ENCODE data around the gene NRCAM.

NRCAM gene

GRCh38 chr7:108423089-108423989 lies 32.9 kb downstream of the NRCAM start:
- DNase-seq: no peak

- DNase-seq: peak in 1 of 2 experiments; percentile 9
Observed at GRCh38 chr7:108421720-108422331, 34.4 kb downstream of the NRCAM start.

- no peak for DNase-seq
Observed at GRCh38 chr7:108419961-108420908, 36.0 kb downstream of the NRCAM start.

- DNase-seq: no peak
Observed at GRCh38 chr7:108418946-108419345, 37.3 kb downstream of the NRCAM start.

- no peak for DNase-seq
Observed at GRCh38 chr7:108417926-108418325, 38.3 kb downstream of the NRCAM start.

GRCh38 chr7:108417144-108417543 lies 39.1 kb downstream of the NRCAM start:
- no peak for DNase-seq

GRCh38 chr7:108415821-108416536 lies 40.3 kb downstream of the NRCAM start:
- peak; percentile 73 to 82 for DNase-seq

- DNase-seq: no peak
Observed at GRCh38 chr7:108415084-108415483, 41.2 kb downstream of the NRCAM start.

- DNase-seq: no peak
Observed at GRCh38 chr7:108413782-108414492, 42.3 kb downstream of the NRCAM start.

- no peak for DNase-seq
Observed at GRCh38 chr7:108413337-108413736, 42.9 kb downstream of the NRCAM start.

GRCh38 chr7:108409146-108409545 lies 47.1 kb downstream of the NRCAM start:
- DNase-seq: no peak

- DNase-seq: no peak
Observed at GRCh38 chr7:108408296-108408991, 47.8 kb downstream of the NRCAM start.

GRCh38 chr7:108407676-108408075 lies 48.6 kb downstream of the NRCAM start:
- no peak for DNase-seq

- DNase-seq: peak; percentile 96 to 99
Observed at GRCh38 chr7:108406222-108406890, 49.9 kb downstream of the NRCAM start.

GRCh38 chr7:108404509-108405420 lies 51.5 kb downstream of the NRCAM start:
- no peak for DNase-seq

- DNase-seq: peak; percentile 56 to 64
Observed at GRCh38 chr7:108403597-108404217, 52.5 kb downstream of the NRCAM start.

- peak in 1 of 2 experiments; percentile 52 for DNase-seq
Observed at GRCh38 chr7:108402865-108403264, 53.4 kb downstream of the NRCAM start.

- DNase-seq: no peak
Observed at GRCh38 chr7:108396080-108396479, 60.2 kb downstream of the NRCAM start.

- peak; percentile 87 to 91 for DNase-seq
Observed at GRCh38 chr7:108395426-108395825, 60.8 kb downstream of the NRCAM start.
